Stimulated activated CD4-positive, alpha-beta T cell treated with anti-CD3 and anti-CD28 coated beads, TNF-alpha, amount 100 ng/mL, for 24 hours (primary cell): ENCODE results near the gene MRGPRE.

Source experiments
- DNase-seq, 3 experiments: peaks; one replicate each; pipeline ENCODE4 v3.0.0-alpha.2; 2020; ENCODE audit warnings: low read depth in 3 of 3

Gene MRGPRE

DNA sequence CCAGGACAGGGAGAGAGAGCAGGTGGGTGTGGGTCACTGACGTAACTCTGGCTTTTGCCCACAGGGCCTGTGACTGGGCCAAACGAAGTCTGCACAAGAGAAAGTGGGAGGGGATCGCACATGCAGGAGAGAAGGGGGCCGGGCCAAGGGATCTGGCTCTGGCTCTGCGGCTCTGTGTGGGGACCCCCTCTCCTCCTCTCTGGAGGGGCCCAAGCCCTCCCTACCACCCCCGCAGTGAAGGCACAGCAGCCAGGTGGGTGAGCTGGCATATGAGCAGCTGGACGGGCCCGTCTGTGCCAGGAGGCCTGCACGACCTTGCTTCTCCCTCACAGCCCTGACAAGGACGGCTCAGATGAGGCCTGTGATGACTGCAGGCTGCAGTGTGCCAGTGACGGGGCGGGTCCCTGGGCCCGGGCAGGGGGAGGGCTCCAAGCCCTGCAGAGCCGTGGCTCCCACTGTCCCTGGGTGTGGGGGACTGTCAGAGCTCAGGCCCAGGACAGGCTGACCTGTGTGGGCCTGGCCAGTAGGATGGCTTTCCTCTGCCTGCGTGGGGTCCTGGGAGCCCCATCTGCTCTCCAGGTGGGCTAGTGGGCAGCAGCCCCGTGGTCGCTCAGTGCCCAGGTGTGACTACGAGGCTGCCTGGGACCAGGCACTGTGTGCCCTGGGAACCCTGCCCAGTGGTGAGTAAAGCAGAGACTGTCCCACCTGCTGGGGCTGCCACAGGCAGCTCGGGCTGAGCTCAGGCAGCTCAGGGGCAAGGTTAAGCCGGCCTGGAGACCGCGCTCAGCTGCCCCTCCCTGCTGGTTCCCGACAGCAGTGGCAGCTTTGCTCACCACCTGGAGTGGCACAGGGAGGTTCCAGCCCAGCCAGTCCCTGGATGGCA, 35.8 kb downstream of the MRGPRE start:
- DNase-seq = no peak

GRCh38 chr11:3195251-3196160, 36.7 kb downstream of the MRGPRE start:
- no peak for DNase-seq

DNA sequence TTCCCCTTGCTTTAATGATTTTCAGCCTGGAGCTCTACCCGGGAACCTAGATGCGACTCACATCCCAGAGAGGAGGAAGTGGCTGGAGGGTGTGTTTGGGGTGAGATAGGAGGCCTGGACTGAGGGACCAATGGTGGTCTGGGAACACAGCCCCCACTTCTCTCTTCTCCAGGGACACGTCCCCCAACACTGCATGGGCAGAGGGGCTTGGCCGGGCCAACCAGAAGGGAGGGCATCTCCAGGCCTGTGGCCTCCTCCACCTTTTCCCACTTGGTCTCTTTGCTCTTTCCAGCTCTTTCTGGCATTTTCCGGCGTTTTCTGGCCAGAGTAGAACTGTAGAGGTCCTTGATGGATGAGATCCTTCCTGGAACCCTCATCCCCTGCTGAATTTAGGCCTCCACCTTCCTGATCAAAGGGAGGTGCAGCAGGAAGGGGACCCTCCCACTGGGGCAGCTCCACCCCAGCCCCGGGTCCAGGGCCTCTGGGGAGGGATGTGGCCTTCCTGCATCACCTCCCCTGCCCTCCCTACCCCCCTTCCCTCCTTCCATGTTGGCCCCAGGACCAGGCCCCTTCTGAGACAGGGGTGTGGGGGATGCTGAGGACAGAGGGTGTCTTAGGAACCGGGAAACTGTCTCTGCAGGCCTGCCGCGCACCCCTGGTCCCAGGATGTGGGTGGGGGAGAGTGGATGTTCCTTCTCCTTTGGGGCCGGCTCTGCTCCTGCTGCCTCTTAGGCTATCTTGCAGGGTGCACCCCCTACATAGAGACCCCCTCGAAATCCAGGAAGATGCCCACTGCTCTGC, 38.0 kb downstream of the MRGPRE start:
- no peak for DNase-seq

DNA sequence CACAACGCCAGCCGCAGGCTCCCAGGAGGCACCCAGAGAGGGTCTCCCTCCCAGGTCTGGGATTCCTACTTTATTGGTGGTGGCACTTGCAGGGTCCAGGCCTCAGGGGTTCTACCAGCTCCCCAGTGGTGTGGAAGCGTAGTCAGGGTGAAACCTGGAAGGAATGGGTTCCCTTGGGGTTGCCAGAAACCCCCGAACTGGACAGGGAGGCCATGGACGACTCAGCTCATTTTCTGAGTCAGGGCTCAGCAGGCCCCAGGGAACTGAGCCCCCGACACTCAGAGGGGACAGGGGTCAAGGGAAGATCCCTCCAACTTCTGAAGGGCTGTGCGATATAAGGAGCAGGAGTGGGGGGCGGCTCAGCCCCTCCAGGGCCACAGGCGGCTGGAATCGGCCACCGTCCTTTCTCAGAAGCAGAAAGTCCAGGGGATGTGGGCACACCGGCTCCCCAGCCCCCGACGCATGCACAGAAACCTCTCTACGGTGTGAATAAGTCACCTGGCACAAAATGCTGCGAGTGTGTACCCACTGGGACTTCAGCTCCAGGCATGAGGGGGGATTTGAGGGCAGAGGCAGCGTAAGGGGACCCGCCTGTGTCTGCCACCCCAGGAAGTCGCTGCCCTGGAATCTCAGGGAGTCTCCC, 38.7 kb downstream of the MRGPRE start:
- no peak for DNase-seq

DNA sequence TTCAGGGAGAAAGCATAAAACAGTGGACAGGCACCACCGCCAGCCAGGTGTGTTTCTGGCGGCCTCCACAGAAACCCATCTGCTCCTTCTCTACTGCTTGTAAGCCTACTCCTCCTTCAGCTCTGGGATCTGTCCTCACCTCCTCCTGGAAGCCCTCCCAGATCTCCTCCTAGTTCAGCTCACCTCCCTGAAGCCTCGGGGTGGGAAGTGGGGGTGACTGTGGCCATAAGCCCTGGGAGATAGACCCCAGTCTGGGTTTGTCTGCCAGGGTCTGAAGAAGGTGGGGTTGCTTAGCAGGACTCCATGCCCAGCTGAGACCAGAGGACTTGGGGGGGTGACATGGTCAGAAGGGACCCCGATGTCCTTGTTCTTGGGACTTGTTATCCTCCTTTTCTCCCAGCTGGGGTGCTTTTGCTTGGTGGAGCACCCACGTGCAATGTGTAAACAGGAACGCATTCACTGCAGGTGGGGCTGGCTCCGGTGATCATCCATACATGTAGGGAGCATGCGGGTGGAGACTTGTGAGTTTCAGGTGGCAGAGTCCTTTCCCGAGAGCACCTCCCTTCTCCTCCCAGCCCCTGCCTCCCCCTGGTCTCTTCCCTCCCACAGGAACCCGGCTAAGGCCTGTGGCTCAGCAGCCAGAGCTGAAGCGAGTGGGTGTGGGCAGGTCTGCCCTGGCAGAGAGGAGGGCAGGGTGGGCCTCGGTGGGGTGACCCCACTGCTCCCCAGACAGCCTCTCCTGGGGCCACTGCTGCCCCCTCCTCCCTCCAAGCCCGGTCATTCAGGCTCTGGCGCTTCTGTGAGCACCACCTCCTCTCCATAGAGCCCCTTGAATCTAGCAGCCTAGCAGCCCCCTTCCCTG, 39.5 kb downstream of the MRGPRE start:
- no peak for DNase-seq

DNA sequence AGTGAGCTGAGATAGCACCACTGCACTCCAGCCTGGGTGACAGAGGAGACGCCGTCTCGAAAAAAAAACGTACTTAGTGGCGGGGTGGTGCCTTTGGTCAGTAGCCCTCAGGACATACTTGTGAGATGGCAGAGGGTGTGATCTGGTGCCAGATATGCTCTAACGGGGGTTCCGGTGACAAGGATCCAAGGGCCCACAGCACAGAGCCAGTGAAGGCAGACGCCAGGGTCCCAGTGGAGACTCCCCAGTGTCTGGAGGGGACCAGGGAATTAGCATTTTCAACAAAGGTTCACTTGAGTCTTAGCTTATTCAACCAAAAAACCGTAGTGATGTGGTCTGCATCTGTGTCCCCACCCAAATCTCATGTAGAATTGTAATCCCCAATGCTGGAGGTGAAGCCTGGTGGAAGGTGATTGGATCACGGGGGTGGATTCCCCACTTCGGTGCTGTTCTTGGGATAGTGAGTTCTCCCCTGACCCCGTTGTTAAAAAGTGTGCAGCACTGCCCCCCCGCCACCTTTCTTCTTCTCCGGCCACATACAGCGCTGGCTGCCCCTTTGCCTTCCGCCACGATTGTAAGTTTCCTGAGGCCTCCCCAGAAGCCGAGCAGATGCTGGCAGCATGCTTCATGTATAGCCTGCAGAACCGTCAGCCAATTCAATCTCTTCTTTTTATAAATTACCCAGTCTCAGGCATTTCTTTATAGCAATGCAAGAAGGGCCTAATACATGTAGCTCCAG, 40.5 kb downstream of the MRGPRE start:
- DNase-seq = no peak

DNA sequence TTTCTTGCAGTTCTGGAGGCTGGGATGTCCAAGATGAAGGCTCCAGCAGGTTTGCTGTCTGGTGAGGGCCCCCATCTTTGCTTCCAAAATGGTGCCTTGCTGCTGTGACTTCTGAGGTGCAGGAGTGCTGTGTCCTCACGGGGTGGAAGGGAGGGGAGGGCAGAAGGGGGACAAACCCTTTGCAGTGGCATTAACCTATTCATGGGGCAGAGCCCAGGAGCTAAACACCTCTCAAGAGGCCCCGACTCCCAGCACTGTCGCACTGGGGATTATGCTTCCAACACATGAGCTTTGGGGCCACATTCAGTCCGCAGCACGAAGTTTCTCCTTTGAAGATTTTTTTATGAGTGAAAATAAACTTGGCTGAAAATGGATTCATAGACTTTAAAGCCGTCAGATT, 41.6 kb downstream of the MRGPRE start:
- DNase-seq = no peak

- DNase-seq = no peak
Observed at GRCh38 chr11:3189886-3190583, 42.2 kb downstream of the MRGPRE start.

DNA sequence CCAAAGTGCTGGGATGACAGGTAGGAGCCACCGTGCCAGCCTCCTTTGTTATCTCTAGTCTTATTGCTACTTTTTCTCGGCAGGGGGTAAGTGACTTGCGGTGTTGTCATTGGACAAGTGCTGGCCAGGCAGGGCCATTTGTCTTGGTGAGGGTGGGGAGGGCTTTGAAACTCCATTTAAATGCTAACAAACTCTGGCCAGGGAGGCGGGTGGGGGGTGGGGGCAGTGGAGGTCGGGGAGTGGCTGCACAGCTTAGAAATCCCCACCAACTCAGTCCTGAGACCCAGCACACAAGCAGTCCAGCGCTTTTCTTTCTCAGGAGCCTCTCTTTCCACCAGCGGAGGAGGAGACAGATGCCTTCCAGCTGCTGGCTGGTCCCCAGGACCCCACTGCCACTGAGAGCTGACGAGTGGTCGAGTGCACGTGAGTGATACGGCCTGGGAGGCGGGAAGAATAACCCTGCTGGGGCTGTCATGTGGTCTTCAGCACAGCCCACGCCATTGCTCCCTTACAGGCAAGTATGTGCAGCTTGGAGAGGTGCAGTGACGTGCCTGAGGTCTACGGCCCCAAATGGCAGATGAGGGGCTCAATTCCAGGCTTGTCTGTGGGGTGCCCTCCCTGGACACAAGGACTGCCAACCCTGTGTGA, 42.9 kb downstream of the MRGPRE start:
- no peak for DNase-seq

DNA sequence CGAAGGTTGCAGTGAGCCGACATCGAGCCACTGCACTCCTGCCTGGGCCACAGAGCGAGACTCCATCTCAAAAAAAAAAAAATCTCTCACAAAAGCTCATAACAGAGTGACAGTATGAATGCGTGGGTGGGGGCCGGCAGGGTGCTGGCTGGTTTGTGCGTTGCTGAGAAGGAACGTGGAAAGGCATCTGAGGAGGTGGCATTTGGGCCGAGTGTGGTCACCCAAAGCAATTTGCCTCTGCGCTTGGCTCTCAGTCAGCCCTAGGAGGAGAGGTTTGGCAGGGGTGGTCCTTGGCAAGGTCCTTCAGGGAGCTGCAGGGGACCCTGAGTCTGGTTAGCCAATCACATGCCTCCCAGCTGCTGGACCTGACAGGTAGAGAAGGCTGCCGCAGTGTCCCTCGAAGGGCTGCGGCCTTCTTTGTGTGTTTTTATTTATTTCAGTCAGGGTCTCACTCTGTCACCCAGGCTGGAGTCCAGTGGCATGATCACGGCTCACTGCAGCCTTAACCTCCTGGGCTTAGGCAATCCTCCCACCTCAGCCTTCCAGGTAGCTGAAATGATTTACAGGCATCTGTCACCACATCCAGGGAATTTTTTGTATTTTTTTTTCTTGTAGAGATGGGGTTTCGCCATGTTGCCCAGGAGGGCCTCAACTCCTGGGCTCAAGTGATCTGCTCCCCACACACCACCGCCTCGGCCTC, 43.6 kb downstream of the MRGPRE start:
- DNase-seq = no peak

DNA sequence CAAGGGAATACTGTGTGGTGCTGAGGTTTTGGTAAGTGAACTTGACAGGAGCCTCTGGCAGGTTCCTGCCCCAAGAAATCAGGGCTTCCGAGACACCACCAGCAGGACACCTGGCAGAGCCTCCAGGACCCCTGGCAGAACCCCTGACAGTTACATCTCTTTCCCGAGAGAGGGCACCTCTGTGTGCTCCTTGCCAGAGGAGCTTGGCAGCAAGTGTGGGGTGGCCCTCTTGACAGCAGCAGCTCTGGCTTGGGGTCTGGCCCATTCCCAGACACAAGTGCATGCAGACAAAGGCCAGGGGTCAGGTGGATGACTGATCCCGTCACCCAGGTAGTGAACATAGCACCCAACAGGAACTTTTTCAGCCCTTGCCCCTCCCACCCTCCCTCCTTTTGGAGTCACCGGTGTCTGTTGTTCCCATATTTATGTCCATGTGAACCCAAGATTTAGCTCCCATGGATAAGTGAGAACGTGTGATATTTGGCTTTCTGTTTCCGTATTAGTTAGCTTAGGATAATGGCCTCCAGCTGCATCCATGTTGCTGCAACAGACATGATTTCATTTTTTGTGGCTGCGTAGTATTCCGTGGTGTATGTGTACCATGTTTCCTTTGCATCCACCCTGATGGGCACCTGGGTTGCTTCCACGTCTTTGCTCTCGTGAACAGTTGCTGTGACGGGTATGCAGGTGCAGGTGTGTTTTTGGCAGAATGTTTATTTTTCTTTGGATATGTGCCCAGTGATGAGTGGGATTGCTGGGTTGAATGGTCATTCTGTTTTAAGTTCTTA, 45.9 kb downstream of the MRGPRE start:
- no peak for DNase-seq

- DNase-seq = no peak
Observed at GRCh38 chr11:3184732-3185347, 47.4 kb downstream of the MRGPRE start.

GRCh38 chr11:3183523-3183922, 48.7 kb downstream of the MRGPRE start:
- DNase-seq = no peak

- DNase-seq = no peak
Observed at GRCh38 chr11:3182462-3182852, 49.8 kb downstream of the MRGPRE start.

DNA sequence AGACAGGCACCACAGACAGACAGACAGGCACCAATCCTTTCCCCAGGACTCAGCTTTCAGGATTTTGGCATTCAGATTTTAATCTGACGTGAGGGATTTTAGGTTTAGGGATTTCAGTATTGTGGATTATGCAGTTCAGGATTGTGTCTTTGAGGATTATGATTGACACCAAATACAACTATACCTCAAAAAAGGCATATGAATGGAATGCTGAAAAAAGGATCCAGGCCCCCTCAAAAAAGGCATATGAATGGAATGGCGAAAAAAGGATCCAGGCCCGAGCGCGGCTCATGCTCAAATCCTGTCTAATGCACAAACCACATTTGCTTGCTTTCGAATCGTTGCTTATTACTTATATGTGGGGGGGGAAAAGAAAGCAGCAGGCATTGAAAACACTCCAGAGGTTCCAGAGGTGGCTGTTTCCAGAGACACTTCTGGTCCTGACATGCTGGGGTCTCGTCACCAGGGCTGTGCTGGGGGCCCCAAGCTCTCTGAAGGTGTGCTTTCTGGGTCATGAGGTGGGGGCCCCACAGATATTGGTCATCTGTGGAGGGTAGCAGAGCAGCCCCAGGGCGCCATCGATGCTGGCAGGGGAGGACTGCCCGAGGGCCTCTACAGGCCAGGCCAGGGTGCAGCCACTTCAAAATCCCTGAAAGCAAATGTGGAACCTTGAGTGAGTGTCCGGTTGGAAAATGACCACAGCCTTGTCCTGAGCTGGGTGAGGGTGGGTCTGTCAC, 50.3 kb downstream of the MRGPRE start:
- no peak for DNase-seq

DNA sequence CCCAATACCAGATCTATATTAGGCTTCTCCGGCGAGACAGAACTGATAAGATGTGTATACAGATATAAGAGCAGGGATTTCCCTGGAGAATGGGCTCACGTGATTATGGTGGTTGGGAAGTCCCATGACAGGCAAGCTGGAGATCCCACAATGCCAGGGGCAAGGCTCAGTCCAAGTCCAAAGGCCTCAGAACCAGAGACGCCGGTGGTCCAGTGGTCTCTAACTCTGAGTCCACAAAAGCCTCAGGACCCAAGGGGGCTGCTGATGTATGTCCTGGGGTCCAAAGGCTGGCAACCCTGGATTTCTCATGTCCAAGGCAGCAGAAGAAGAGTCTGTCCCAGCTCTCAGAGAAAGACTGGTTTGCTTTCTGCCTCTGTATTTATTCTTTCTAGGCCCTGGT, 51.3 kb downstream of the MRGPRE start:
- DNase-seq = no peak
